Activated CD8-positive, alpha-beta T cell treated with anti-CD3 and anti-CD28 coated beads for 36 hours (primary cell): ENCODE data around the gene IGF2R. TPM values are rescaled to one million over a fixed set of nuclear protein-coding genes. Genes with fewer than 3 reads are reported as not detected.

Experiments used
- ATAC-seq: fragments of 200-7000 bp; cut with Tn5 transposase; one replicate; pipeline ENCODE4 v1.10.0; 2021; ENCODE audit warnings: mild to moderate bottlenecking, moderate library complexity
- CTCF ChIA-PET: fragments of 350-600 bp; sonication (Branson Sonifier 250); formaldehyde crosslinking; loops from one replicate; lab custom pipeline; 2021; ENCODE audit warnings: antibody characterized with exemption; lab: Charles Lee
- POLR2A ChIA-PET: fragments of 350-600 bp; sonication (Branson Sonifier 250); formaldehyde crosslinking; loops from one replicate; lab custom pipeline; 2021; ENCODE audit warnings: antibody characterized with exemption; lab: Charles Lee
- DNase-seq: peaks from one replicate; pipeline ENCODE4 v3.0.0-alpha.2; 2020
- H3K27ac Mint-ChIP-seq: one replicate; pipeline ENCODE4 v1.8.0; 2021; ENCODE audit warnings: mild to moderate bottlenecking, mixed read lengths
- H3K27me3 Mint-ChIP-seq: one replicate; pipeline ENCODE4 v1.8.0; 2021; ENCODE audit warnings: mixed read lengths
- H3K36me3 Mint-ChIP-seq: one replicate; pipeline ENCODE4 v1.8.0; 2021; ENCODE audit warnings: low read depth, mixed read lengths
- H3K4me1 Mint-ChIP-seq: one replicate; pipeline ENCODE4 v1.8.0; 2021; ENCODE audit warnings: low read depth, mixed read lengths
- H3K4me3 Mint-ChIP-seq: one replicate; pipeline ENCODE4 v1.8.0; 2021; ENCODE audit warnings: mild to moderate bottlenecking, moderate library complexity, mixed read lengths
- H3K9me3 Mint-ChIP-seq: one replicate; pipeline ENCODE4 v1.8.0; 2021; ENCODE audit warnings: mixed read lengths
- intact Hi-C: fragments of 100-400 bp; cut with micrococcal nuclease; formaldehyde crosslinking; loops from one replicate; pipeline ENCODE4 v1.10.0; 2022
- total RNA-seq, 2 experiments: library from RNA; stranded (reverse); gene quantifications; one replicate each; pipeline ENCODE4 v1.2.3, GENCODE V29; 2021
- TF ChIP-seq, protein P1 (sequence below): fragments of 200-600 bp; IDR thresholded peaks from one replicate; pipeline ENCODE4 v1.8.0; 2022; ENCODE audit warnings: antibody characterized with exemption, mild to moderate bottlenecking

IGF2R gene
- total RNA-seq, 2 experiments from 2014 or later: 81.7 to 82.4 TPM

DNA sequence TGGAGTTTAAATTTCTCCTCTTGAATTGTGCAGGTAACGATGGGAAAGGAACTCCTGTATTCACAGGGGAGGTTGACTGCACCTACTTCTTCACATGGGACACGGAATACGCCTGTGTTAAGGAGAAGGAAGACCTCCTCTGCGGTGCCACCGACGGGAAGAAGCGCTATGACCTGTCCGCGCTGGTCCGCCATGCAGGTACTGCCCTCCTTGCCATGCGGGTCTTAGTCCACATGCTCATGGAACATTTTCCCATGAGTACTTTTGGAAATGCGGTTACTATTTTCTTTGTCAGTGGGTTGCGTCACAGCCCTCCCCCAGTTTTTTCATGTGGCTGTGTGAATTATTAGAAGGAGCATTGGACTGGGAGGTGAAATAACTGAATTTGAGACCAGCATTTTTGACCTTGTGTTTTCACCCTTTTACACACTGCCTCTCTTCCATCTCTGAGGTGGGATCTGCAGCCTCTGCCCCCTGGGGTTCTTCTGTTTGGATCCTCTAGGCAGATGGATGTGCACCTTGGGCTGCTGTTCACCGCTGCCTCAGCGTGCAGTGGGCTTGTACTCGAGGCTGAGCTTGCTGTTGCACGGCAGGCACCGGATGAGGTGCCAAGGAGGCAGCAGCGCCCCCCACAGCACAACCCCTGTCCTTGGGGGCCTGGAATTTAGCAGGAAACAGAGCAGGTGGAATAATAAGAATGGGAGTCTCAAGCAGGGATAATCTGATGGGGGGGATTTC is 71.8 kb downstream of the IGF2R start:
- Mint-ChIP-seq H3K27ac (no peak overlapping the region), H3K4me1 (peaks cover 8% of the 10 kb centered on the region), H3K27me3 (no peaks in the 10 kb centered on the region), H3K36me3 (peaks cover 65% of the 10 kb centered on the region), H3K4me3 (no peak overlapping the region), H3K9me3 (no peaks in the 10 kb centered on the region)
- no peak for DNase-seq
- intact Hi-C loops: no loop called here
- CTCF ChIA-PET: interaction anchor here (0.9 to 1.5 kb wide), 3 partner anchors 32 to 177 kb away, joined by 3 to 5 read pairs (median 3); no protein-coding TSS in a partner anchor
- no peak for ATAC-seq
- TF ChIP-seq, protein P1, sequence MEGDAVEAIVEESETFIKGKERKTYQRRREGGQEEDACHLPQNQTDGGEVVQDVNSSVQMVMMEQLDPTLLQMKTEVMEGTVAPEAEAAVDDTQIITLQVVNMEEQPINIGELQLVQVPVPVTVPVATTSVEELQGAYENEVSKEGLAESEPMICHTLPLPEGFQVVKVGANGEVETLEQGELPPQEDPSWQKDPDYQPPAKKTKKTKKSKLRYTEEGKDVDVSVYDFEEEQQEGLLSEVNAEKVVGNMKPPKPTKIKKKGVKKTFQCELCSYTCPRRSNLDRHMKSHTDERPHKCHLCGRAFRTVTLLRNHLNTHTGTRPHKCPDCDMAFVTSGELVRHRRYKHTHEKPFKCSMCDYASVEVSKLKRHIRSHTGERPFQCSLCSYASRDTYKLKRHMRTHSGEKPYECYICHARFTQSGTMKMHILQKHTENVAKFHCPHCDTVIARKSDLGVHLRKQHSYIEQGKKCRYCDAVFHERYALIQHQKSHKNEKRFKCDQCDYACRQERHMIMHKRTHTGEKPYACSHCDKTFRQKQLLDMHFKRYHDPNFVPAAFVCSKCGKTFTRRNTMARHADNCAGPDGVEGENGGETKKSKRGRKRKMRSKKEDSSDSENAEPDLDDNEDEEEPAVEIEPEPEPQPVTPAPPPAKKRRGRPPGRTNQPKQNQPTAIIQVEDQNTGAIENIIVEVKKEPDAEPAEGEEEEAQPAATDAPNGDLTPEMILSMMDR: no peak
- POLR2A ChIA-PET: no interaction called here

- POLR2A ChIA-PET: interaction anchor here (1.0 kb wide), 1 partner anchor 42 kb away, joined by 3 read pairs; no protein-coding TSS in a partner anchor
- Mint-ChIP-seq H3K36me3 (peaks cover 60% of the 10 kb centered on the region), H3K4me1 (peaks cover 8% of the 10 kb centered on the region), H3K9me3 (no peaks in the 10 kb centered on the region), H3K27me3 (no peaks in the 10 kb centered on the region), H3K4me3 (no peak overlapping the region), H3K27ac (no peak overlapping the region)
- CTCF ChIA-PET: interaction anchor here (1.3 kb wide), 1 partner anchor 178 kb away, joined by 3 read pairs; no protein-coding TSS in a partner anchor
- TF ChIP-seq, protein P1: no peak
- ATAC-seq (no peak), DNase-seq (no peak)
- intact Hi-C loops: no loop called here
Measured at GRCh38 chr6:160041608-160042007, 72.7 kb downstream of the IGF2R start.

GRCh38 chr6:160042014-160042773 is 73.3 kb downstream of the IGF2R start:
- POLR2A ChIA-PET: interaction anchor here (1.0 kb wide), 1 partner anchor 43 kb away, joined by 3 read pairs; no protein-coding TSS in a partner anchor
- Mint-ChIP-seq H3K36me3 (peaks cover 61% of the 10 kb centered on the region), H3K4me1 (peaks cover 8% of the 10 kb centered on the region), H3K27ac (peak overlapping the region; percentile 24), H3K9me3 (no peaks in the 10 kb centered on the region), H3K4me3 (no peak overlapping the region), H3K27me3 (no peaks in the 10 kb centered on the region)
- DNase-seq (no peak), ATAC-seq (no peak)
- TF ChIP-seq, protein P1: no peak
- intact Hi-C loops: no loop called here
- CTCF ChIA-PET: interaction anchor here (1.3 kb wide), 1 partner anchor 178 kb away, joined by 3 read pairs; no protein-coding TSS in a partner anchor

GRCh38 chr6:160042788-160043301 is 74.0 kb downstream of the IGF2R start:
- Mint-ChIP-seq H3K27me3 (no peaks in the 10 kb centered on the region), H3K4me1 (peaks cover 6% of the 10 kb centered on the region), H3K9me3 (no peaks in the 10 kb centered on the region), H3K27ac (no peak overlapping the region), H3K4me3 (no peak overlapping the region), H3K36me3 (peaks cover 60% of the 10 kb centered on the region)
- DNase-seq (no peak), ATAC-seq (no peak)
- ChIA-PET POLR2A (no interaction called here), CTCF (no interaction called here)
- TF ChIP-seq, protein P1: no peak
- intact Hi-C loops: no loop called here
